BE2C (cell line): ENCODE data around the gene ORC3.
A peak's percentile ranks its signal among the peaks of the same experiment; 100 is the strongest.

ENCODE experiments used
- DNase-seq: peaks from one replicate; pipeline ENCODE4 v3.0.0-alpha.2; 2020
- H3K27me3 ChIP-seq: fragments of 250-450 bp; sonication (Bioruptor Pico); 2 replicates; pipeline ENCODE4 v1.5.1; 2020; ENCODE audit warnings: mild to moderate bottlenecking
- H3K36me3 ChIP-seq: fragments of 250-450 bp; sonication (Bioruptor Pico); 2 replicates; pipeline ENCODE4 v1.5.1; 2020; ENCODE audit warnings: mild to moderate bottlenecking
- H3K4me1 ChIP-seq: fragments of 250-450 bp; sonication (Bioruptor Pico); 2 replicates; pipeline ENCODE4 v1.5.1; 2020
- H3K4me3 ChIP-seq: 2 replicates; pipeline ENCODE4 v1.5.1; 2011; ENCODE audit warnings: low read depth, low read length
- H3K9me3 ChIP-seq: fragments of 250-450 bp; sonication (Bioruptor Pico); 2 replicates; pipeline ENCODE4 v1.5.1; 2020
- TF ChIP-seq, protein P1 (sequence below): IDR thresholded peaks from 2 replicates; pipeline ENCODE4 v1.5.1; 2012; ENCODE audit warnings: mild to moderate bottlenecking, low read depth, low read length

The ORC3 gene

DNA sequence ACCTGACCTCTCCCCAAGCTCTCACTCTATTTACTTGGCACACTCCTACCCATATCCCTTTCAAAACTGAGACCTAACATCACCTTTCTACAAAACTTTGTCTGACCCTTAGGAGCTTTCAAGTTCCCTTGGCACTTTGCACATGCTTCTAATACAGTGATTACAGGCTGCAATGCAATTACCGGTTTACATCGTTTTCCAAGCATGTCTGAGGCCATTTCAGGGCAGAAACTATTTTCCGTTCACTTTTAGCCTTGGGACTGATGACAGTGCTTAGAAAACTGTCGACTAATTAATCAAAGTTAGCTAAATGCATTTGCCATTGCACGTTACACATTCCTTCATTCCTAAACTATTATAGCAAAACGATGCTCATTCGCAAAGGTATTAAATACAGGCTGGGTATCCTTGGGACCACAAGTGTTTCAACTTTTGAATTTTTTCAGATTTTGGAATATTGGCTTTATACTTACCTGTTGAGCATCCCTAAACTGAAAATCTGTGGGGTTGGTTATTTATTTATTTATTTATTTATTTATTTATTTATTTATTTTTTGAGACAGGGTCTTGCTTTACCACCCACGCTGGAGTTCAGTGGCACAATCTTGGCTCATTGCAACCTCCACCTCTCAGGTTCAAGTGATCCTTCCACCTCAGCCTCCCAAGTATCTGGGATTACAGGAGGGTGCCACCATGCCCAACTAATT, 3.4 kb upstream of the ORC3 start:
- H3K9me3 ChIP-seq = no peaks in the 10 kb centered on the region
- peaks cover 11% of the 10 kb centered on the region for H3K36me3 ChIP-seq
- H3K27me3 ChIP-seq = no peaks in the 10 kb centered on the region
- no peak for DNase-seq
- H3K4me1 ChIP-seq = 0 out of 2 replicates have a peak, but pooled peaks cover 2% of the 10 kb centered on the region
- TF ChIP-seq, protein P1, sequence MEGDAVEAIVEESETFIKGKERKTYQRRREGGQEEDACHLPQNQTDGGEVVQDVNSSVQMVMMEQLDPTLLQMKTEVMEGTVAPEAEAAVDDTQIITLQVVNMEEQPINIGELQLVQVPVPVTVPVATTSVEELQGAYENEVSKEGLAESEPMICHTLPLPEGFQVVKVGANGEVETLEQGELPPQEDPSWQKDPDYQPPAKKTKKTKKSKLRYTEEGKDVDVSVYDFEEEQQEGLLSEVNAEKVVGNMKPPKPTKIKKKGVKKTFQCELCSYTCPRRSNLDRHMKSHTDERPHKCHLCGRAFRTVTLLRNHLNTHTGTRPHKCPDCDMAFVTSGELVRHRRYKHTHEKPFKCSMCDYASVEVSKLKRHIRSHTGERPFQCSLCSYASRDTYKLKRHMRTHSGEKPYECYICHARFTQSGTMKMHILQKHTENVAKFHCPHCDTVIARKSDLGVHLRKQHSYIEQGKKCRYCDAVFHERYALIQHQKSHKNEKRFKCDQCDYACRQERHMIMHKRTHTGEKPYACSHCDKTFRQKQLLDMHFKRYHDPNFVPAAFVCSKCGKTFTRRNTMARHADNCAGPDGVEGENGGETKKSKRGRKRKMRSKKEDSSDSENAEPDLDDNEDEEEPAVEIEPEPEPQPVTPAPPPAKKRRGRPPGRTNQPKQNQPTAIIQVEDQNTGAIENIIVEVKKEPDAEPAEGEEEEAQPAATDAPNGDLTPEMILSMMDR = no peak
- no peak overlapping the region for H3K4me3 ChIP-seq

DNA sequence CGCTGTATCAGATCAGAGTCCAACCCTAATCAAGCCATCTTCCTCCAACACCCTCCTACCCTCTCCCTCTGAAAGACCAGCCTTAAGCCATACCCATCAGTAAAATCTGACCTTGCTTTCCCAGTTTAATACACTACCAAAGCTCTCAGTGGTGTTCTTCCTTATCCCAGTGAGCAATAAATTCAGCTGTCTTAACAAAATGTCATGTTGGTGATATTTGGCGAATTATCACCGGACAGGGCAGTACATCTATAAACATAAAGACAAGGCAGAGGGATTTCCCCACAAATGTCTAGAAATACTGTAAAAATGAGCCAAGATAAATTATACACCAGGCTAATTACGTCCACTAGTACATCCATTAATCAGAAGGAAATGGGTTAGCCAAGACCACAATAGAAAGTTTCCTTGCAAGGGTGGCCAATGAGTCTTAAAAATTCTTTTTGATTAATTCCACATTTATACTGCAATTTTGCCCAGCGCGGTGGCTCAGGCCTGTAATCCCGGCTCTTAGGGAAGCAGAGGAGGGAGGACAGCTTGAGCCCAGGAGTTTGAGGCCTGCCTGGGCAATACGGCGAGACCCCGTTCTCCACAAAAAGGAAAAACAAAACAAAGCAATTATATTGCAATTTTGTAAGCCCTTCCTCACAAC, 1.1 kb upstream of the ORC3 start:
- Histone ChIP-seq H3K4me1 (0 out of 2 replicates have a peak, but pooled peaks cover 2% of the 10 kb centered on the region), H3K27me3 (no peaks in the 10 kb centered on the region), H3K36me3 (peaks cover 9% of the 10 kb centered on the region), H3K9me3 (no peaks in the 10 kb centered on the region), H3K4me3 (peak overlapping the region; percentile 91)
- TF ChIP-seq, protein P1 = no peak
- DNase-seq = no peak

DNA sequence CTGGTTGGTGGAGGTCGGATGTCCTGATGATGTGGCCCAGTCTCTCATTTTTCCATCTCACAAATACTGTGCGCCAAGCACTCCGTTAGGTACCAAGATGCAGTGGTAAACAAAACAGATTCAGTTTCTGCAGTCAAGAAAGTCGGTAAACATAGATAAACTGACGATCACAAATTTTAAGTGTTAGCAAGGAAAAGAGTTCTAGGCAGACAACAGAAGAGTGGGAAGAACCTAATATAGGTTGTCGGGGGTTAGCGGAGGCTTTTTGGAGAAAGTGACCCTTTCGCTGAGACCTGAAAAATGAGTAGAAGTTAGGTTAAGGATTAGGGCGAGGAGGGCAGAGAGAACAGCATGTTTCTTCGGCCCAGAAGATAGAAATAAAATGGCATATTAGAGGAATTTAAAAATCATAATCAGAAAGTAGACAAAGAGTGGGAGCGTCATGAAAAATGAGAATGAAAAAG, 514 bp downstream of the ORC3 start:
- Histone ChIP-seq H3K4me3 (peak overlapping the region; percentile 91), H3K27me3 (no peaks in the 10 kb centered on the region), H3K36me3 (peaks cover 19% of the 10 kb centered on the region), H3K9me3 (no peaks in the 10 kb centered on the region), H3K4me1 (0 out of 2 replicates have a peak, but pooled peaks cover 2% of the 10 kb centered on the region)
- TF ChIP-seq, protein P1 = no peak
- no peak for DNase-seq

DNA sequence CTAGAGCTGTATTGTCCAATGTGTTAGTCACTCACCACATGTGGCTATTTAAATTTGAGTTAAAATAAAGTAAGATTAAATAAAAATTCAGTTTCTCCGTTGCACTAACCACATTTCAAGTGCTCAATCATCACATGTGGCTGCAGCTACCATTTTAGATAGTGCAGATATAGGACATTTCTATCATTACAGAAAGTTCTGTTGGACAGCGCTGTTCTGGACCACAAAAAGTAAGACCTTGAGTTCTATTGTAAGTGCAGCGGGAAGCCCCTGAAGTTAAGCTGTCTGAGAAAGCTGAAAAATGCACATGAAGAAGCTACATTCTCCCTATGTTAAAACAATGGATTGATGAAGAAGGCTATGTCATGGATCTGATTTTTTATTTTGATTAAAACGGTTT, 1.1 kb downstream of the ORC3 start:
- H3K27me3 ChIP-seq = no peaks in the 10 kb centered on the region
- TF ChIP-seq, protein P1 = no peak
- 0 out of 2 replicates have a peak, but pooled peaks cover 2% of the 10 kb centered on the region for H3K4me1 ChIP-seq
- H3K9me3 ChIP-seq = no peaks in the 10 kb centered on the region
- peak overlapping the region; percentile 91 for H3K4me3 ChIP-seq
- DNase-seq = no peak
- peaks cover 21% of the 10 kb centered on the region for H3K36me3 ChIP-seq

DNA sequence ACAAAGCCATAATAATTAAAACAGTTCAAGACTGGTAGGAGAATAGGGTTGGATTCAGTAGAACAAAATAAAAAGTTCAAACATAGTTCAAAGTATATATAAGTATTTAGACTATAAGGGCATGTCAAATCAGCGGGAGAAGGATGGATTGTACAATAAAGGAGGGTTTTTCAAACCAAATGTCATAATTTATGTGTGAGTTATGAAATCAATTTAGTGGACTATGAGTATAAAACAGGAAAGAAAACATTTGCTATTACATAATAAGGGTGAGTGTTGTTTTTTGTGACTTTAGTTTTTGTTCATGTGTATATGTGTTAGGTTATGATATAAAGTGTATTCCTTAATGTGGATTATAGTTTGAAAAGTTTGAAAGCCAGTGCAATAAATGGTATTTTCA, 10.6 kb downstream of the ORC3 start:
- TF ChIP-seq, protein P1 = no peak
- peaks cover 10% of the 10 kb centered on the region for H3K36me3 ChIP-seq
- no peak for DNase-seq
- no peak overlapping the region for H3K4me3 ChIP-seq
- no peaks in the 10 kb centered on the region for H3K9me3 ChIP-seq
- H3K27me3 ChIP-seq = no peaks in the 10 kb centered on the region
- H3K4me1 ChIP-seq = no peaks in the 10 kb centered on the region

DNA sequence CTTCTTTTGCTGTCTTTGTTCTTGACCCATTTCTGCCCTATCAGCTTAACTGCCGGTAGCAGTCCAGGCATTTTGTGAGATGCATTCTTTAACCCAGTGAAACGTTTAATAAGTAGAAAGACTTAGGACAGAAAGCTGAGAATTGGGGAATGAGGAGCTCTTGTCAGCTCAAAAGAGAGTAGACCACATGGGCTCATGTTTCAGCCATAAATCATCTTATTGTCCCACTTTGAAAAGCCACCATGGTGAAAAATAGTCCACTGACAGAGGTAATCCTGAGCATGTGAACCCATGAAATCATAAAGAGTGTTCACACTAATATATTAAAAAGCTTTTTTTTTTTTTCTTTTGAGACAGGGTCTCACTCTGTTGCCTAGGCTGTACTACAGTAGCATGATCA, 16.3 kb downstream of the ORC3 start:
- H3K36me3 ChIP-seq = peaks cover 9% of the 10 kb centered on the region
- H3K9me3 ChIP-seq = no peaks in the 10 kb centered on the region
- no peaks in the 10 kb centered on the region for H3K27me3 ChIP-seq
- TF ChIP-seq, protein P1 = no peak
- no peak for DNase-seq
- no peaks in the 10 kb centered on the region for H3K4me1 ChIP-seq
- H3K4me3 ChIP-seq = no peak overlapping the region
